DOHH2 (cell line): ENCODE results near the gene GFPT2.

ENCODE experiments used
- H3F3A ChIP-seq: fragments of 200-600 bp; sonication (generic), shearing (Covaris generic); 2 replicates; pipeline ENCODE4 v1.6.0; 2016; ENCODE audit warnings: antibody characterized with exemption, mild to moderate bottlenecking; ENCODE audit not compliant: control insufficient read depth, insufficient read depth
- H3K27ac ChIP-seq: fragments of 200-600 bp; sonication (generic); 2 replicates; pipeline ENCODE4 v1.5.1; 2014; ENCODE audit warnings: low read depth, mild to moderate bottlenecking, low read length, moderate library complexity
- H3K27me3 ChIP-seq: fragments of 200-600 bp; sonication (generic); 2 replicates; pipeline ENCODE4 v1.6.1; 2014; ENCODE audit warnings: mild to moderate bottlenecking, low read length, mixed read lengths; ENCODE audit not compliant: control insufficient read depth
- H3K36me3 ChIP-seq: fragments of 200-600 bp; sonication (generic); 2 replicates; pipeline ENCODE4 v1.6.1; 2014; ENCODE audit warnings: mild to moderate bottlenecking, low read length, moderate library complexity, mixed read lengths; ENCODE audit not compliant: control insufficient read depth
- H3K4me1 ChIP-seq: fragments of 200-600 bp; sonication (generic); 2 replicates; pipeline ENCODE4 v1.6.1; 2014; ENCODE audit warnings: mild to moderate bottlenecking, low read length, mixed read lengths; ENCODE audit not compliant: control insufficient read depth
- H3K4me2 ChIP-seq: fragments of 200-600 bp; sonication (generic); 2 replicates; pipeline ENCODE4 v1.6.0; 2014; ENCODE audit warnings: mild to moderate bottlenecking, low read length, moderate library complexity
- H3K4me3 ChIP-seq: fragments of 200-600 bp; sonication (generic); 2 replicates; pipeline ENCODE4 v1.5.1; 2014; ENCODE audit warnings: mild to moderate bottlenecking, low read length, mixed read lengths
- H3K79me2 ChIP-seq: fragments of 200-600 bp; sonication (generic); 2 replicates; pipeline ENCODE4 v1.6.1; 2014; ENCODE audit warnings: mild to moderate bottlenecking, low read length, mixed read lengths; ENCODE audit not compliant: control insufficient read depth
- H3K9me2 ChIP-seq: fragments of 200-600 bp; sonication (generic); replicated peaks from 2 replicates; pipeline ENCODE4 v1.6.1; 2014; ENCODE audit warnings: mild to moderate bottlenecking, low read length, mixed read lengths; ENCODE audit not compliant: control insufficient read depth
- H3K9me3 ChIP-seq: fragments of 200-600 bp; sonication (generic); 2 replicates; pipeline ENCODE4 v1.6.1; 2014; ENCODE audit warnings: antibody characterized with exemption, low read length, mixed read lengths; ENCODE audit not compliant: control insufficient read depth, insufficient read depth
- H4K20me1 ChIP-seq: fragments of 200-600 bp; sonication (generic); 2 replicates; pipeline ENCODE4 v1.6.0; 2014; ENCODE audit warnings: low read depth, mild to moderate bottlenecking, antibody characterized with exemption, low read length, moderate library complexity; ENCODE audit not compliant: control insufficient read depth, insufficient read depth
- EZH2phosphoT487 ChIP-seq: fragments of 200-600 bp; sonication (generic); IDR thresholded peaks from 2 replicates; pipeline ENCODE4 v1.6.1; 2017; ENCODE audit warnings: borderline replicate concordance, mild to moderate bottlenecking, antibody characterized with exemption, low read length, moderate library complexity, mixed read lengths
- TF ChIP-seq, protein P1 (sequence below): fragments of 200-600 bp; sonication (generic); IDR thresholded peaks from one replicate; pipeline ENCODE4 v1.5.1; 2014; ENCODE audit warnings: antibody characterized with exemption, mild to moderate bottlenecking, low read depth, low read length; ENCODE audit not compliant: poor library complexity, severe bottlenecking

The GFPT2 gene

DNA sequence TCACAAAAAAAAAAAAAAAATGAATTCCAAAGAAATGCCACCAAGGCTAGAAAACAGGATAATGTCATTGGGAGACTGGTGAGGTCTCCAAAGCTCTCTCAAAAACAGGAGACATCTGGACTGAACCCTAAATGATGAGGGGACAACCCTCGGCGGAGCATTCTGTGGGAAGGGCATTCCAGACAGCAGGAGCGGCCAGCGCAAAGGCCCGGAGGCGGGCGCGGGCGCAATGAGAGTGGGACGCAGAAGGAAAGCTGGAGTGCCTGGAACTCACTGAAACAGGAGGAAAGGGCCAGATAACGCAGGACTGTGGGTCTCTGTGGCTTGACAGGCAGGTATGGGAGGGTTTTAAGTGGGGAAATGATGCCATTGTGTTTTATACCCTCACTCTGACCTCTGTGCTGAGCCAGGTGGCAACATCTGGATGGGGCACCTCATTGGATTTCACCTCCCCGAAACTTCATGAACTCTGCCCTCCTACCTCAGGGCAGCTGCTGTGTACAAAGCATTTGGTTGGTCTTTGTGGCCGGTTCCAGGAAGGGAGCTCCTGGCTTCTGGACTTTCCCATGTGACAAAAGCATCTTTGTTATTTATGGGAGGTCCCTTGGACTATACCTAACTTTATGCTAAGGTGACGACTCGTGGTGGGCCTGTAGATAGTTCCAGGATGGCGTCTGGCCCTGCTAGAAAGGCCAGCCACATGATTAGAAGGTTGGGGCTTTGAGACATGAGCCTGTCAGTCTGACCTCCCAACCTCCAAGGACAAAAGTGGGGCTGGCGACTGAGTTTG, 49.7 kb downstream of the GFPT2 start:
- H3K9me3 ChIP-seq, result no peaks in the 10 kb centered on the region
- no peak overlapping the region for H3K4me2 ChIP-seq
- TF ChIP-seq, protein P1, sequence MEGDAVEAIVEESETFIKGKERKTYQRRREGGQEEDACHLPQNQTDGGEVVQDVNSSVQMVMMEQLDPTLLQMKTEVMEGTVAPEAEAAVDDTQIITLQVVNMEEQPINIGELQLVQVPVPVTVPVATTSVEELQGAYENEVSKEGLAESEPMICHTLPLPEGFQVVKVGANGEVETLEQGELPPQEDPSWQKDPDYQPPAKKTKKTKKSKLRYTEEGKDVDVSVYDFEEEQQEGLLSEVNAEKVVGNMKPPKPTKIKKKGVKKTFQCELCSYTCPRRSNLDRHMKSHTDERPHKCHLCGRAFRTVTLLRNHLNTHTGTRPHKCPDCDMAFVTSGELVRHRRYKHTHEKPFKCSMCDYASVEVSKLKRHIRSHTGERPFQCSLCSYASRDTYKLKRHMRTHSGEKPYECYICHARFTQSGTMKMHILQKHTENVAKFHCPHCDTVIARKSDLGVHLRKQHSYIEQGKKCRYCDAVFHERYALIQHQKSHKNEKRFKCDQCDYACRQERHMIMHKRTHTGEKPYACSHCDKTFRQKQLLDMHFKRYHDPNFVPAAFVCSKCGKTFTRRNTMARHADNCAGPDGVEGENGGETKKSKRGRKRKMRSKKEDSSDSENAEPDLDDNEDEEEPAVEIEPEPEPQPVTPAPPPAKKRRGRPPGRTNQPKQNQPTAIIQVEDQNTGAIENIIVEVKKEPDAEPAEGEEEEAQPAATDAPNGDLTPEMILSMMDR, result no peak
- TF ChIP-seq EZH2phosphoT487, result no peak
- no peak overlapping the region for H3K4me3 ChIP-seq
- H3K36me3 ChIP-seq, result no peaks in the 10 kb centered on the region
- H3K27ac ChIP-seq, result no peak overlapping the region
- H3K4me1 ChIP-seq, result no peaks in the 10 kb centered on the region
- no peaks in the 10 kb centered on the region for H3K9me2 ChIP-seq
- H3K79me2 ChIP-seq, result no peaks in the 10 kb centered on the region
- no peaks in the 10 kb centered on the region for H3F3A ChIP-seq
- H3K27me3 ChIP-seq, result peaks cover 9% of the 10 kb centered on the region
- H4K20me1 ChIP-seq, result no peaks in the 10 kb centered on the region

DNA sequence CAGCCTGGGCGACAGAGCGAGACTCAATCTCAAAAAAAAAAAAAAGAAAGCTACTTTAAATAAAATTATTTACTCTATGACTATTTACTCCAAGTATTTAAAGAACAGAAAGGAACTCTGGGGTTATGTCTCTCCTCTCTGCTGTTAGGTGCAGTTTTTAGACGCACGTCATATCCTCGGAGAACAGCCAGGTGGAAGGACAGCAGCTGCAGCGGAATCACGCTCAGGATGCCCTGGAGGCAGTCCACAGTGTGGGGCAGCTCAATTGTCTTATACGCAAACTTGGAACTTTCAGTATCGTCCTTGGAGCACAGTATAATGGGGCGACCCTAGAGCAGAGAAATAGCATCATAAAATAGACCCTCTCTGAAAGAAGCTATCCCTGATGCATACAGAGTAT, 50.9 kb downstream of the GFPT2 start:
- no peak overlapping the region for H3K27ac ChIP-seq
- no peak for TF ChIP-seq EZH2phosphoT487
- TF ChIP-seq, protein P1, result no peak
- no peak overlapping the region for H3K4me3 ChIP-seq
- 0 out of 2 replicates have a peak, but pooled peaks cover 2% of the 10 kb centered on the region for H3F3A ChIP-seq
- no peaks in the 10 kb centered on the region for H4K20me1 ChIP-seq
- no peaks in the 10 kb centered on the region for H3K36me3 ChIP-seq
- H3K4me2 ChIP-seq, result no peak overlapping the region
- no peaks in the 10 kb centered on the region for H3K9me2 ChIP-seq
- H3K4me1 ChIP-seq, result no peaks in the 10 kb centered on the region
- H3K27me3 ChIP-seq, result peaks cover 9% of the 10 kb centered on the region
- no peaks in the 10 kb centered on the region for H3K9me3 ChIP-seq
- no peaks in the 10 kb centered on the region for H3K79me2 ChIP-seq

DNA sequence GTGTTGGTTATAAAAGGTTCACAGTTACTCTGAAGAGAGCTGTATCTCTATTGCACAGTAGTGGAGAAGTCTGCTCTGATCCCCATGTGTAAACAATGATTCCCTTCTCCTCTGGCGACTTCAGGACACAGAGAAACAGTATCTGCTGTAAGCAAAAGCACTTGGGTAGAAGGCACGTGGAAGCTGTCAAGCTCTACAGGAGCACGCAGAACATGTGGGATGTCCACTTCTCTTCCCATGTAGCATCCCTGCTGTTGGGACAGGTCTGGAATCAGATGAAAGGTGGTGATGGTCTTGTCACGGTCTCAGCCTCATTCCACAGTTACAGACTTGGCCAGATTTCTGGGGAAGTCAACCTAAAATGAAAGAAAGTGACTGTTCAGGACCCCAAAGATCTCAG, 51.9 kb downstream of the GFPT2 start:
- no peak overlapping the region for H3K27ac ChIP-seq
- H3K27me3 ChIP-seq, result peaks cover 9% of the 10 kb centered on the region
- H3K9me2 ChIP-seq, result no peaks in the 10 kb centered on the region
- H3F3A ChIP-seq, result 0 out of 2 replicates have a peak, but pooled peaks cover 2% of the 10 kb centered on the region
- TF ChIP-seq, protein P1, result no peak
- no peak for TF ChIP-seq EZH2phosphoT487
- no peak overlapping the region for H3K4me3 ChIP-seq
- no peaks in the 10 kb centered on the region for H3K9me3 ChIP-seq
- no peaks in the 10 kb centered on the region for H3K79me2 ChIP-seq
- no peaks in the 10 kb centered on the region for H4K20me1 ChIP-seq
- H3K4me2 ChIP-seq, result no peak overlapping the region
- no peaks in the 10 kb centered on the region for H3K36me3 ChIP-seq
- H3K4me1 ChIP-seq, result no peaks in the 10 kb centered on the region
